GM18867 (cell line): ENCODE data around the gene BTBD2.
"Not testable (repeated sequence)": the region's sequence is repeated elsewhere in the genome, so short reads cannot be mapped to it uniquely, and the experiment has no call there.

Experiments
- ATAC-seq: cut with Tn5 transposase; IDR thresholded peaks from one replicate; pipeline ENCODE4 v1.9.1; 2021; ENCODE audit warnings: mild to moderate bottlenecking, moderate library complexity; ENCODE audit not compliant: unreplicated experiment

Gene BTBD2

DNA sequence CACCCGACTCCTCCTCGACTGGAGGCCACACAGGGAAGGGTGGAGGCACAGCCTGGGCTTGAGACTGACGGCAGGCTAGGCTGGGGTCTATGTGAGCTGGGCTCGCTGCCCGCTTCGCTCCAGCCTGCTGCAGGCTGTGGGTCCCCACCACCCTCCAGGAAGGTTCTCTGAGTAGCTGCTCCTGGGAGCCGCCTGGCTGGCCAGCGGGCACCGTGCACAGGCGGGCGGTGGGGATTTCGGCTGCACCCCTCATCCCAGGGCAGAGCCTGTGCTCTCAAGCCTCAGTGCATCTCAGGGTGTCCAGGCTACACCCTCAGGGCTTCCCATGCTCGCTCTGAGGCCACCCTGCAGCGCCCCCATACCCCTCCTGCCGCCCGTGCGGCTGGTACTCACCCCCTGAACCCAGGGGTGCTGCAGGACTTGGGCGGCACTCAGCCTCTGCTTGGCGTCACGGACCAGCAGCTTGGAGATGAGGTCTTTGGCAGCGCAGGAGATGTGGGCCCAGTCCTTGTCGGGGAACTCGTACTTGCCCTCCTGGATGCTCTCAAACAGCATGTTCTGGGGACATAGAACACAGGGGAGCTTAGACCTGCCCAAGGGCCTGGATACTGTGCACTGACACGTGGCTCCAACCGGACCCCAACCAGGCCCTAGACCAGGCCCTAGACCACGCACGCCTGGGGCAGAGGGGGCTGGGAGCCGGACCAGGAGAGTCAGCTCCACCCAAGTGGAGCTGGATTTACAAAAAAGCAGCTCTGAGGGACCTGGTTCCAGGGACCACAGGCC is 25.3 kb upstream of the BTBD2 start:
- ATAC-seq: no peak

- no peak for ATAC-seq
Observed at GRCh38 chr19:2039959-2040646, 24.6 kb upstream of the BTBD2 start.

DNA sequence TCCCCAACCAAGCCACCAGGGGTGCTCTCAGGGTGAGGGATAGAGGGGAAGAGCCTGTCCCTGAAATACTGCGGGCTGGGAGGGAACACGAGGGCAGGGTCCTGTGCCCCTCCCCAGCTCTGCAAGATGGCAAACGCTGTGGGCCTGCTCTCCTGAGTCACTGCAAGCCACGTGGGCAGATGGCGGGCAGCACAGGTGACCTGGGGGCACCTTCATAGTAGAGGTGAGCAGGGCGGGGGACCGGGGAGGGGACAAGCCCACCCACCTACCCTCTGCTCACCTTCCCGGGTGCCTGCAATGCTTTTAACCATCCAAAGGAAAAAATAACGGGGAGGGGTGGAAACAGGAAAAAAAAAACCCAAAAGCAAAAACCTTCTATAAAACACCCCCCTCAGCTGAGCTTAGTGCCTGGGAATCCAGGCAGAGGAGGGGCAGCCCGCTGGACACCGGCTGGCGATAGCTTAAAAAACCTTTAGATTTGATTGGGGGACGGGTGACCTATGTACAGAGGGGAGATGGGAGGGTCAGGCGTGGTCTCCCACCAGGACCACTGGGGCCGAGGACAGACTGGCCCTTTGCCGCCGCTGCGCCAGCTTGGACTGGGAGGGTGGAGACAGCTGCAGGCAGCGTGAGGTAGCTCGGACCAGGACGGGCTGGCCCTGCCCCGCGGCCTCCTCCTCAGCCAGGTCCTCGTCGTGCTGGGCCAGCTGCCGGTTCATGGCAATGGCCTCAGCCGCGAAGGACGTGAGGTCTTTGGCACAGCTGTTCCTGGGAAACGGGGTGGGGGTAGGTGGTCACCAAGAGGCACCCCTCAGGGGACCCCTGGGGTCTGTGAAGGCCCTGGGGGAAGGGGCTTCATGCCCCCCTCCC is 23.8 kb upstream of the BTBD2 start:
- ATAC-seq: no peak

DNA sequence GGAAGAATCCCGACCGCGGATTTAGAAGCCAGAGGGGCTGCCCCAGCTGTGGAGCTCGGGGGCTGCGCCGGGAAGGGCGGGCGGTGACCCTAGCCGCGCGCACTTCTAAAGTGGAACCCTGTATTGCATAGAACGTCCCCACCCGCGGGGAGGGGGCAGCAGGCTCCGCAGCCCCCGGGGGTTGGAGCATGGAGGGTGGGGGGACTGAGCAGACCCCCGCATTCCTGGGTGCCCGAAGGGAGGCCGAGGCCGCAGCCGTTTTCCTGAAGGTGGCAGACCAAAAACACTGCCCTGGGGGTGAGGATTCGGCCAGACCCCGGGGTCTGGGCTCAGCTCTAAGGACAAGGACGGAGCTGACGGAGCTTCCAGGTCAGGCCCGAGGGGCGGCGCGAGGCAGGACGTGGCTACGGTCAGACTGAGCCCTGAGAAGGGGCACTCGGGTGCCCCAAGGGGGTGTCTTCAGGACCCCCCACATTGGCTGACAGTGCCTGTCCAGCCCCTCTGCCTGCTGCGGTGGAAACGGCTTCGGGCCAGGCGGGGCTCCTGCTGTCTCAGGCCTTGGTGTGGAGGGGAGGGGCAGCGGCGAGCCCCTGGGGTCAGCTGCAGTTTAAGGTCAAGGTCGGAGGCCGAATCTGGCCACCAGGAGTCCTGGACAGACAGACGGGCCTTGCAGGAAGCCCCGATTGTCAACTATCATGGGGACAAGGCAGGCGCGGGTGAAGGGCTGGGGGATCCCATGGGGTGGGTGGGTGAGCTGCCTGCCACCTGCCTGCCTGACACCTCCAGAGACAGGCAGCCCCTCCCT is 23.0 kb upstream of the BTBD2 start:
- no peak for ATAC-seq

GRCh38 chr19:2037651-2038255 is 22.2 kb upstream of the BTBD2 start:
- ATAC-seq: no peak

DNA sequence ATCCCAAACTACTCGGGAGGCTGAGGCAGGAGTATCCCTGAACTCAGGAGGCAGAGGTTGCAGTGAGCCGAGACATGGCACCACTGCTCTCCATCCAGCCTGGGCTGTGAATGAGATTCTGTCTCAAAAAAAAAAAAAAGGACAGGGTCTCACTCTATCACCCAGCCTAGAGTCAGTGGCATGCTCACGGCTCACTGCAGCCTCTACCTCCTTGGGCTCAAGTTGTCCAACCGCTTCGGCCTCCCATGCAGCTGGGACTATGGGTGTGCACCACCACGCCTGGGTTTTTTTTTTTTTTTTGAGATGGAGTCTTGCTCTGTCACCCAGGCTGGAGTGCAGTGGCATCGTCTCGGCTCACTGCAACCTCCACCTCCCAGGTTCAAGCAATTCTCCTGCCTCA is 20.9 kb upstream of the BTBD2 start:
- no peak for ATAC-seq

- ATAC-seq: no peak
Observed at GRCh38 chr19:2035590-2035991, 20.1 kb upstream of the BTBD2 start.

DNA sequence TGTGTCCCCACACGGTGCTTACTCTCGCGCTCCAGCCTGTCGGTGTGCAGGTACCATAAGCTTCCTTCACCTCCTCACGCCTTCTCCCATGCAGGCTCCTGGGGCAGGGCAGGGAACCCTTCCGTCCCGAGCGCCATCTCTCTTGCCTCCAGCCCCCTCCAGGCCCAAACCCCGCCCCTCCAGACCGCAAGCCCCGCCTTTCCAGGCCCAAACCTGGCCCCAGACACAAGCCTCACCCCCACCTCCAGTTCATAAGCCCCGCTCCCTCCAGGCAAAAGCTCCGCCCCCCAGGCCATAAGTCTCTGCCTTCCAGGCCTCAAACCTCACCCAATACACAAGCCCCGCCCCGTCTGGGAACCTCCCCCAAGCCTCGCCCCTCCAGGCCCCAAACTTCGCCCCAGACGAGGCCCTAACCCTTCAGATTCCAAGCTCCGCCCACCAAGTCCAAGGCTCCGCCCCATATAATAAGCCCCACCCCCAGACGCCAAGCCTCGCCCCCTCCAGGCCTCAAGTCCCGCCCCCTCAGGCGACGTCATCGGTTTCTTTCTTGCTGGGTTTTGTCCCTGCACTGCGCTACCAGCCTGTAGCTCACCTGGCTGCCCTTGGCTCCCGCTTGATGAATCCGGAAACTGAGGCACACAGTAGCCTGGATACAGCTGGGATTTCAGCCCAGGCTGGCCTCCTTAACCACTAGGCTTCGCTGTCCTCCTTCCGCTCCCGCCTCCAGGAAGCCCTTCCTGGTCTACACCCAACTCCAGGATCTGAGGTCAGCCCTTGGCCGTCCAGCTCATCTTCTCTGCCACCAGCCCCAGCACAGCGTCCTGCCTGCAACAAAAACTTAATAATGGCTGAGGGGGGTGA is 19.4 kb upstream of the BTBD2 start:
- ATAC-seq: no peak

GRCh38 chr19:2034253-2034652 is 18.7 kb upstream of the BTBD2 start:
- not testable (repeated sequence) for ATAC-seq

DNA sequence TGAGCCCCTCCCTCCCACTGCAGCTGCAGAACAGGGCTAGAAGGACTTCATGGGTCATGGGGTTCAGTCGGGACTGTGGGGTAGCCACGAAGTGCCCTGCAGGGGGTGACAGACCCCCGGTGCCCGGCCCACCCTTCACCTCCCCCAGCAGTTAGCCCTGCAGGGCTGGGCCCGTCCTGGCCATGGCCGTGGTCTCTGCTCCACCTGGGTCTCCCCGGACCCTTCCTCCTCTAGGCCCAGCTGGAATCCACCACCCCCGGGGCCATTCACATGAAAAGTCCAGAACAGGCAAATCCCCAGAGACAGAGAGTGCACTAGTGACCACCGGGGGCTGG is 18.3 kb upstream of the BTBD2 start:
- no peak for ATAC-seq

- no peak for ATAC-seq
Observed at GRCh38 chr19:2033115-2033824, 17.8 kb upstream of the BTBD2 start.

- no peak for ATAC-seq
Observed at GRCh38 chr19:2032296-2032941, 16.9 kb upstream of the BTBD2 start.

GRCh38 chr19:2027361-2027760 is 11.8 kb upstream of the BTBD2 start:
- ATAC-seq: no peak

DNA sequence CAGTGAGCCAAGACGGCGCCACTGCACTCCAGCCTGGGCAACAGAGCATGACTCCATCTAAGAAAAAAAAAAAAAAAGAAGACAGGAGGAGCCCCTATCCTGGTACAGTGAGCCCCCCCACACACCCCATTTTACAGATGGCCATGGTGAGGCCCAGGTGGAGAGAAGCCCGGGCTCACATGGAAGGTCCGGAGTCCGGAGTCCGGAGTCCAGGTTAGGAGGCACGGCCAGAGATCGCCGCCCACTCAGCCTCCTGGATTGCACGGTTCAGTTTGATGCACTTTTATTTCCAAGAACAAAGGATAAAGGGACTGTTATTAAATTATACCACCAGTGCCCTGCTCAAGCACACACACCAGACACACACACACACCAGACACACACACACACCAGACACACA is 11.3 kb upstream of the BTBD2 start:
- ATAC-seq: no peak

DNA sequence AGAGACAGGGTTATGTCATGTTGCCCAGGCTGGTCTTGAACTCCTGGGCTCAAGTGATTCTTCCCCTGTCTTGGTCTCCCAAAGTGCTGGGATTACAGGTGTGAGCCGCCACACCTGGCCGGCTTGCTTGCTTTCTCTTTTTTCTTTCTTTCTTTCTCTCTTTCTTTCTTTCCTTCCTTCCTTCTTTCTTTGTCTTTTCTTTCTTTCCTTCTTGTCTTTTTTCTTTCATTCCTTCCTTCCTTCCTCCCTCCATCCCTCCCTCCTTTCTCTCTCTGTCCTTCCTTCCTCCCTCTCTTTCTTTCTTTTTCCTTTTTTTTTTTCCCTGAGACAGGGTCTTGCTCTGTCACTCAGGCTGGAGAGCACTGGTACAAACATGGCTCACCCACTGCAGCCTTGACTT is 6.8 kb upstream of the BTBD2 start:
- ATAC-seq: no peak

DNA sequence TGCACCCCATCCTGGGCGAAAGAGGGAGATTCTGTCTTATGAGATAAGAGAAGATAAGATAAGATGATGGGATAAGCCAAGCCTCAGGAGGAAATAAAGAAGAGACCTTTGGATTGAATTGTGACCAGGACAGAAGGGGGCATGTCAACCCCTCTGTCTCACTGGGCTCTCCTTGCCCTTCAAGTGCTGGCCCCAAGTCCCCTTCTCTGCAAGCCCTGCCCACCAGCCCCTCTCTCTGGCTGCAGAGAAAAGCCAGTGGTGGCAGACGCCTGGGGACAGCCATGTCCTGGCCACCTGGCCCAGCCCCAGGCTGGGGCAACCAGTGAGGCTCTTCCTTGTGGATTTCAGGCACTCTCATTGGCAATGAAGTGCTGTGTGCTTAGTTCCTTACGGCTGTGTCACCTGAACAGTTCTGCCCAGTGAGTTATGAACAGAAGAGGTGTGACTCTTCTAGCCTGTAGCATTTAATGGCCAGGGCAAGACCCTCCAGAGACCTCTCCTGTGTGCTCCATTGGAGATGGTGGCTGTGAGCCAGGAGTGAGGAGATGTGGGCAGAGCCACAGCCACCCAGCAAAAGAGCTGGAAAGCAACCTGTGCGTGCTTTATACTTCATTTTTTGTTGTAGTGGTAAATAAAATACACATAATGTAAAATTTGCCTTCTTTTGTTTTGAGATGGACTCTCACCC is 6.1 kb upstream of the BTBD2 start:
- ATAC-seq: no peak

- ATAC-seq: no peak
Observed at GRCh38 chr19:2018752-2019151, 3.2 kb upstream of the BTBD2 start.
